Activated CD8-positive, alpha-beta memory T cell treated with anti-CD3 and anti-CD28 coated beads for 48 hours (primary cell): ENCODE data around the gene SLC17A7.
"Not testable (repeated sequence)": the region's sequence is repeated elsewhere in the genome, so short reads cannot be mapped to it uniquely, and the experiment has no call there.

ENCODE experiments used
- DNase-seq, 3 experiments: peaks; one replicate each; pipeline ENCODE4 v3.0.0-alpha.2; 2020; ENCODE audit warnings: low read depth in 2 of 3, low spot score in 2 of 3

The SLC17A7 gene

DNA sequence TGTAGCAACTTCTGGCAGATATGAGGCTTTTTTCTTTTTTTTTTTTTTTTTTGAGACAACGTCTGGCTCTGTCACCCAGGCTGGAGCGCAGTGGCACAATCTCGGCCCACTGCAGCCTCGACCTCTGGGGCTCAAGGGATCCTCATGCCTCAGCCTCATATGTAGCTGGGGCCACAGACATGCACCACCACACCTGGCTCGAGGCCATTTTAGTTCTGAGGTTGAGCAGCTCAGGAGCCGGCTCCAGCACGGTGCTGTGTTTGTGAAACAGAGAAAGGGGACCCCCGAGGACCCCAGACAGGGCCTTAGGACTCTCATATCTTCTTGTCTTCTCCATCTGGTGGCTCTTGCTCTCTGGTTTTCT is 29.3 kb upstream of the SLC17A7 start:
- DNase-seq = no peak

- peak in 1 of 3 experiments; percentile 91 for DNase-seq
Observed at GRCh38 chr19:49469828-49470614, 28.7 kb upstream of the SLC17A7 start.

DNA sequence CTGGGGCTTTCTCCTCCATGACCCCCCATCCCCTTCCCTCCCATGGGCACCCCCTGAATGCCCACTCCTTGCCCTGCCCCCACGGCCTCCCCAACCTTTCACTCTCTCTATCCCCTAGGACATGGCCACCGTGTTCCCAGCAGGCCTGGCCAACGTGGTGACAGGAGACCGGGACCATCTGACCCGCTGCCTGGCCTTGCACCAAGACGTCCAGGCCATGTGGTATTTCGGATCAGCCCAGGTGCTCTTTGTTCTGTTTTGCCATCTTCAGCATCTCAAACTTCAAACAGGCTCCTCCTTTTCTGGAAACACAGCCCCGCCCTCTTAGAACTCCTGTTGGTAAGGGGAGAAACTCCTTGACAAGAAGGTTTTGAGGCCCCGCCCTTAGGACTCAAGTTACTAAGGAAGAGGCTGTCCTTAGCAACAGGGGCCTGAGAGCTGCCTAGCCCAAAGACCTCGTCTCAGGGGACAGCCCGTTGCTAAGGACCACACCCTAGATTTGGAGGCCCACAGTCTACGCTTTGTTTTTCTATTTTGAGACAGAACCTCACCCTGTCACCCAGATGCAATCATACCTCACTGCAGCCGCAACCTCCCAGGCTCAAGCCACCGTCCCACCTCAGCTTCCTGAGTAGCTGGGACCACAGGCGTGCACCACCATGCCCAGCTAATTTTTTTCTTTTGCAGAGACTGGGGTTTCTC is 27.6 kb upstream of the SLC17A7 start:
- DNase-seq = peak in 1 of 3 experiments; percentile 63

GRCh38 chr19:49468199-49468598 is 26.9 kb upstream of the SLC17A7 start:
- no peak for DNase-seq

GRCh38 chr19:49465371-49465770 is 24.0 kb upstream of the SLC17A7 start:
- no peak for DNase-seq

- no peak for DNase-seq
Observed at GRCh38 chr19:49463960-49464740, 22.8 kb upstream of the SLC17A7 start.

DNA sequence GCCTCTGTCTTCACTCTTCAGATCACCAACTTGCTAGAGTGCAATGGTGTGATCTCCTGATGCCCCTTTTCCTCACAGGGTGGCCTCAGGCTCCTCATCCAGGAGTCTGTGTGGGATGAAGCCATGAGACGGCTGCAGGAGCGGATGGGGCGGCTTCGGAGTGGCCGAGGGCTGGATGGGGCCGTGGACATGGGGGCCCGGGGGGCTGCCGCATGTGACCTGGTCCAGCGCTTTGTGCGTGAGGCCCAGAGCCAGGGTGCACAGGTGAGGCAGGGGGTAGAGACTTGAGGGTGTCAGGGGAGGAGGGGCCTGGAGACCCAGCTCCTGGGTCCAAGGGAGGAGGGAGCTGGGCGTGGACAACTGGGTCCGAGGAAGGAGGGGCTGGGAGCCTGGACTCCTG is 21.2 kb upstream of the SLC17A7 start:
- DNase-seq = no peak

DNA sequence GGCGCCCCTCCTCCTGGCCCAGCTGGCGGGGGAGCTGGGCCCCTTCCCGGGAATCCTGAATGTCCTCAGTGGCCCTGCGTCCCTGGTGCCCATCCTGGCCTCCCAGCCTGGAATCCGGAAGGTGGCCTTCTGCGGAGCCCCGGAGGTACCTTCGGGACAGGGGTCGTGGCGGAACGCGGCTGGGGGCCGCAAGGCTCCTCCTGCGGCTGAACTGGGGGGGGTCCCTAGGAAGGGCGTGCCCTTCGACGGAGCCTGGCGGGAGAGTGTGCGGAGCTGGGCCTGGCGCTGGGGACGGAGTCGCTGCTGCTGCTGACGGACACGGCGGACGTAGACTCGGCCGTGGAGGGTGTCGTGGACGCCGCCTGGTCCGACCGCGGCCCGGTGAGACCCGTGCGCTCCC is 20.3 kb upstream of the SLC17A7 start:
- no peak for DNase-seq

GRCh38 chr19:49461130-49461529 is 19.8 kb upstream of the SLC17A7 start:
- DNase-seq = not testable (repeated sequence)

GRCh38 chr19:49459388-49459787 is 18.1 kb upstream of the SLC17A7 start:
- no peak for DNase-seq

- no peak for DNase-seq
Observed at GRCh38 chr19:49458567-49458903, 17.2 kb upstream of the SLC17A7 start.

GRCh38 chr19:49456326-49456725 is 15.0 kb upstream of the SLC17A7 start:
- DNase-seq = no peak

GRCh38 chr19:49455773-49456172 is 14.4 kb upstream of the SLC17A7 start:
- no peak for DNase-seq

GRCh38 chr19:49453757-49454240 is 12.5 kb upstream of the SLC17A7 start:
- no peak for DNase-seq

GRCh38 chr19:49453013-49453756 is 11.9 kb upstream of the SLC17A7 start, which contains the start of gene ALDH16A1:
Gene ALDH16A1, plus strand, starts transcription at chr19:49453225. Its CDS starts 107 bp downstream, at chr19:49453332.
- DNase-seq = peak; percentile 92 to 96 (median 95)

GRCh38 chr19:49451430-49452181 is 10.3 kb upstream of the SLC17A7 start, which contains the start of gene PIH1D1:
Gene PIH1D1, minus strand, starts transcription at chr19:49451814. Its CDS starts 240 bp downstream, at chr19:49451574.
- DNase-seq = peak; percentile 69 to 87 (median 81)

GRCh38 chr19:49450405-49450804 is 9.1 kb upstream of the SLC17A7 start:
- DNase-seq = no peak

GRCh38 chr19:49448432-49448786 is 7.1 kb upstream of the SLC17A7 start:
- no peak for DNase-seq

GRCh38 chr19:49447485-49448431 is 6.4 kb upstream of the SLC17A7 start:
- no peak for DNase-seq
